Prostate gland (tissue), 2 donors: ENCODE measurements around the gene CXCR4.

Source experiments
- CTCF ChIP-seq, 4 experiments: fragments of 200-600 bp in 2 of 4; fragments of 450-650 bp in 2 of 4; sonication (generic) in 2 of 4; IDR thresholded peaks; 1 replicate in 3 of 4; 2 replicates in 1 of 4; pipeline ENCODE4 v1.5.1; 2016 to 2019; ENCODE audit warnings: antibody characterized with exemption in 4 of 4, mild to moderate bottlenecking in 2 of 4, moderate library complexity in 2 of 4
- POLR2AphosphoS5 ChIP-seq: sonication (generic); formaldehyde crosslinking; IDR thresholded peaks from one replicate; pipeline ENCODE4 v1.6.1; 2017; ENCODE audit warnings: antibody characterized with exemption

DNA sequence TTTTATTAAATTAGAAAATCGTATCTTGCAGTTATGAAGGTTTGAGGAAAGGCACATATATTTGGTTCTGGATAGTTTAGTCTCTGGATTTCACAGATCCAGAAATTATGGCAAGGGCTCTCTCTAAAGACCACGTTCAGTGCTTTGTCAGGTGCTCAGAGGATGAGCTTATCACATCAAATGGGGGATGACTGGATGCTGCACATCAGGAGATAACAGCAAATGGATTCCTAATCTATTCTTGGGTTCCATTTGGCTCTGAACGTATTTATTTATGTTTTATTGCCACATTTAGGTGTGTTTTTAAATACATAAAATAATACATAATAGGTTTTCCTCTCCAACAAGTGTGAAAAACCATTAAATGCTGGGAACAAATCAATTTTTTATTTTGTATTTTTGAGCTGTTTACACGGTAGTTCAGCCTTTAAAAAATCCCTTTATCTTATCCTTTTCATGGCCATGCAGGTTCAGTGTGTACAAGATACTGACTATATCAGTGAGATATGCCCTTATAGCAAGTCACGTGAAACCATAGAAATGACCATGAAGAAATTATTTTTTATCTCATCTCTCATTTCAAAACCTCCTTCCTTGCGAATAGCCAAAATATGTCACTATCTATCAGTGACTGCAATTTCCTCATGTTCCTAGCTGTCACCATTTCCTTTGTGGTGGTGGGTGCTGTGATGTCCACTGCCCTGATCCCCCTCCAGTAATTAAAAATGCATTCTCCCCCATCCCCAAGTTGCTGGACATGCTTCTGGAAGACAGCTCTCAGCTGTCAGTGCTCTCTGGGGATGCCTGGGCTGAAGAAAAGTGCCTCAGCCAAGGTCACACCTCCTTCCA, 25.9 kb upstream of the CXCR4 start:
- TF ChIP-seq CTCF (IDR thresholded peaks at IDR 0.05) (no peak), POLR2AphosphoS5 (no peak)
